CD14-positive monocyte (primary cell): ENCODE results near the gene METTL17. TPM values are rescaled to one million over a fixed set of nuclear protein-coding genes. Genes with fewer than 3 reads are reported as not detected.

Experiments
- DNase-seq, 3 donors: peaks; one replicate each; pipeline ENCODE4 v3.0.0-alpha.2; 2011 to 2022
- H2AFZ ChIP-seq: 2 replicates; pipeline ENCODE4 v1.6.0; 2012; ENCODE audit warnings: mild to moderate bottlenecking, low read depth, low read length, inconsistent platforms; ENCODE audit not compliant: insufficient read depth, poor library complexity, severe bottlenecking
- H3K27ac ChIP-seq, 2 donors: 1 replicate in 1 of 2; 2 replicates in 1 of 2; pipeline ENCODE4 v1.5.1; 2012 to 2013; ENCODE audit warnings: low read length in 2 of 2, control low read depth in 1 of 2, inconsistent platforms in 1 of 2, low read depth in 1 of 2, mild to moderate bottlenecking in 1 of 2
- H3K27me3 ChIP-seq, 2 donors: one replicate each; pipeline versions ENCODE4 v1.6.0 to v1.6.1; 2011 to 2013; ENCODE audit warnings: low read length in 2 of 2; ENCODE audit not compliant: control insufficient read depth in 2 of 2, insufficient read depth in 2 of 2
- H3K36me3 ChIP-seq, 2 donors: replicated peaks in 1 of 2; 1 replicate in 1 of 2; 2 replicates in 1 of 2; pipeline versions ENCODE4 v1.5.1 to v1.6.1; 2012 to 2013; ENCODE audit warnings: low read length in 2 of 2, control low read depth in 1 of 2, inconsistent platforms in 1 of 2, mild to moderate bottlenecking in 1 of 2; ENCODE audit not compliant: insufficient read depth in 2 of 2, control insufficient read depth in 1 of 2
- H3K4me1 ChIP-seq, 2 donors: 1 replicate in 1 of 2; 2 replicates in 1 of 2; pipeline versions ENCODE4 v1.5.1 to v1.6.1; 2012 to 2013; ENCODE audit warnings: low read length in 2 of 2, control low read depth in 1 of 2, inconsistent platforms in 1 of 2, mild to moderate bottlenecking in 1 of 2, moderate library complexity in 1 of 2; ENCODE audit not compliant: insufficient read depth in 2 of 2, control insufficient read depth in 1 of 2
- H3K4me2 ChIP-seq: replicated peaks from 2 replicates; pipeline ENCODE3; 2012; ENCODE audit warnings: low read length, moderate library complexity, mild to moderate bottlenecking; ENCODE audit not compliant: poor library complexity, severe bottlenecking; ENCODE audit errors: extremely low read depth
- H3K4me3 ChIP-seq, 3 experiments: fragments of 200-600 bp in 1 of 3; sonication (generic) in 1 of 3; replicated peaks in 1 of 3; 1 replicate in 2 of 3; 2 replicates in 1 of 3; pipeline ENCODE4 v1.5.1; 2011 to 2013; ENCODE audit warnings: low read length in 3 of 3, mild to moderate bottlenecking in 3 of 3, control low read depth in 2 of 3, low read depth in 2 of 3, inconsistent platforms in 1 of 3, moderate library complexity in 1 of 3
- H3K79me2 ChIP-seq: 2 replicates; pipeline ENCODE4 v1.6.0; 2012; ENCODE audit warnings: mild to moderate bottlenecking, control low read depth, inconsistent platforms, low read length, moderate library complexity; ENCODE audit not compliant: insufficient read depth
- H3K9ac ChIP-seq: 2 replicates; pipeline ENCODE4 v1.6.0; 2017; ENCODE audit warnings: low read length, mild to moderate bottlenecking; ENCODE audit not compliant: insufficient read depth, poor library complexity, severe bottlenecking
- H3K9me3 ChIP-seq, 2 donors: replicated peaks in 1 of 2; 1 replicate in 1 of 2; 2 replicates in 1 of 2; pipeline versions ENCODE4 v1.5.1 to v1.6.1; 2012 to 2013; ENCODE audit warnings: low read length in 2 of 2, control low read depth in 1 of 2; ENCODE audit not compliant: control insufficient read depth in 1 of 2, insufficient read depth in 1 of 2
- H4K20me1 ChIP-seq: 2 replicates; pipeline ENCODE4 v1.6.0; 2012; ENCODE audit warnings: mild to moderate bottlenecking, low read length, control low read depth, moderate library complexity; ENCODE audit not compliant: insufficient read depth
- H3K27ac Mint-ChIP-seq, 7 donors: one replicate each; pipeline ENCODE4 v1.8.0; 2020; ENCODE audit warnings: mild to moderate bottlenecking in 7 of 7, mixed read lengths in 7 of 7, moderate library complexity in 6 of 7, inconsistent platforms in 2 of 7
- H3K27me3 Mint-ChIP-seq, 3 donors: one replicate each; pipeline ENCODE4 v1.8.0; 2021 to 2022; ENCODE audit warnings: low read depth in 3 of 3, mild to moderate bottlenecking in 3 of 3, mixed read lengths in 3 of 3, moderate library complexity in 3 of 3, inconsistent platforms in 1 of 3
- H3K36me3 Mint-ChIP-seq, 2 donors: one replicate each; pipeline ENCODE4 v1.8.0; 2020; ENCODE audit warnings: mixed read lengths in 2 of 2, inconsistent platforms in 1 of 2, mild to moderate bottlenecking in 1 of 2
- H3K4me1 Mint-ChIP-seq: one replicate; pipeline ENCODE4 v1.8.0; 2020; ENCODE audit warnings: mild to moderate bottlenecking, mixed read lengths
- H3K4me3 Mint-ChIP-seq, 2 donors: one replicate each; pipeline ENCODE4 v1.8.0; 2020; ENCODE audit warnings: mild to moderate bottlenecking in 2 of 2, mixed read lengths in 2 of 2, moderate library complexity in 1 of 2
- H3K9me3 Mint-ChIP-seq, 7 donors: one replicate each; pipeline ENCODE4 v1.8.0; 2020 to 2022; ENCODE audit warnings: mixed read lengths in 7 of 7, mild to moderate bottlenecking in 6 of 7, moderate library complexity in 6 of 7, inconsistent platforms in 2 of 7
- CTCF ChIP-seq: fragments of 200-600 bp; IDR thresholded peaks from one replicate; pipeline ENCODE4 v1.8.0; 2022; ENCODE audit warnings: antibody characterized with exemption, mild to moderate bottlenecking
- WGBS: methylation state at CpG from one replicate; pipeline ENCODE4 v1.1.5; 2013; ENCODE audit warnings: missing lambda C conversion rate; ENCODE audit not compliant: insufficient coverage; 5-methylcytosine and 5-hydroxymethylcytosine counted together
- intact Hi-C, 2 donors: fragments of 100-400 bp; cut with micrococcal nuclease; formaldehyde crosslinking; loops; one replicate each; pipeline versions ENCODE4 v1.15.0 to v1.15.1; 2023
- polyA plus RNA-seq, 3 donors: library from polyadenylated mRNA; depleted of rRNA in 1 of 3; unstranded in 2 of 3; stranded (reverse) in 1 of 3; fragments of 300-500 nt in 2 of 3; fragments of >200 nt in 1 of 3; fragmentation: Illumina TruSeq in 2 of 3; gene quantifications; 1 replicate in 2 of 3; 2 replicates in 1 of 3; pipeline ENCODE4 v1.2.3, GENCODE V29; 2012 to 2021

The METTL17 gene
- polyA plus RNA-seq, 3 donors = 20.1 to 137 (median 21.1) TPM

GRCh38 chr14:20973501-20973900 lies 16.3 kb upstream of the METTL17 start:
- H3K4me3 ChIP-seq = no peak overlapping the region
- intact Hi-C loops = loop anchor here (5.0 to 10.0 kb wide), 3 partner anchors 116 to 279 kb away; no protein-coding TSS in a partner anchor
- no peak for DNase-seq
- no CpG with 5 or more reads among the region's 3 CpGs for WGBS
- Mint-ChIP-seq H3K4me1 (peaks cover 16% of the 10 kb centered on the region), H3K27me3 (peaks cover 4 to 8% (median 7%) of the 10 kb centered on the region in 3 donors), H3K4me3 (no peak overlapping the region), H3K9me3 (no peaks in the 10 kb centered on the region), H3K36me3 (no peaks in the 10 kb centered on the region), H3K27ac (no peak overlapping the region)
- H3K36me3 ChIP-seq = no peaks in the 10 kb centered on the region
- H3K9ac ChIP-seq = no peak overlapping the region
- no peak overlapping the region for H3K27ac ChIP-seq
- H3K79me2 ChIP-seq = no peaks in the 10 kb centered on the region
- H3K9me3 ChIP-seq = no peaks in the 10 kb centered on the region
- no peaks in the 10 kb centered on the region for H4K20me1 ChIP-seq
- H2AFZ ChIP-seq = no peak overlapping the region
- TF ChIP-seq CTCF = no peak
- H3K4me1 ChIP-seq = peaks cover 10 to 16% of the 10 kb centered on the region in 2 donors
- no peak overlapping the region for H3K4me2 ChIP-seq
- H3K27me3 ChIP-seq = no peaks in the 10 kb centered on the region

- H2AFZ ChIP-seq = no peak overlapping the region
- Mint-ChIP-seq H3K36me3 (no peaks in the 10 kb centered on the region), H3K4me3 (no peak overlapping the region), H3K27ac (no peak overlapping the region), H3K4me1 (peaks cover 8% of the 10 kb centered on the region), H3K9me3 (no peaks in the 10 kb centered on the region), H3K27me3 (peaks cover 5 to 9% (median 7%) of the 10 kb centered on the region in 3 donors)
- H3K9ac ChIP-seq = no peak overlapping the region
- no peaks in the 10 kb centered on the region for H3K27me3 ChIP-seq
- WGBS = no CpG with 5 or more reads among the region's 1 CpG
- H3K4me1 ChIP-seq = peaks cover 13 to 14% of the 10 kb centered on the region in 2 donors
- H3K4me3 ChIP-seq = no peak overlapping the region
- no peaks in the 10 kb centered on the region for H4K20me1 ChIP-seq
- H3K27ac ChIP-seq = no peak overlapping the region
- DNase-seq = no peak
- no peaks in the 10 kb centered on the region for H3K36me3 ChIP-seq
- TF ChIP-seq CTCF = no peak
- no peak overlapping the region for H3K4me2 ChIP-seq
- no peaks in the 10 kb centered on the region for H3K9me3 ChIP-seq
- intact Hi-C loops = loop anchor here in 1 of 2 donors (10.0 kb wide), 1 partner anchor 281 kb away; no protein-coding TSS in a partner anchor
- no peaks in the 10 kb centered on the region for H3K79me2 ChIP-seq
Measured at GRCh38 chr14:20976291-20976690, 13.5 kb upstream of the METTL17 start.
